Endodermal cell (in vitro differentiated cells): ENCODE measurements around the gene MMP28. TPM values are rescaled to one million over a fixed set of nuclear protein-coding genes. Genes with fewer than 3 reads are reported as not detected.

Source experiments
- DNase-seq: peaks from one replicate; pipeline ENCODE4 v3.0.0-alpha.2; 2017
- H3K27ac ChIP-seq: 2 replicates; pipeline ENCODE4 v1.5.1; 2013; ENCODE audit warnings: mild to moderate bottlenecking, low read depth, low read length, moderate library complexity
- H3K27me3 ChIP-seq: 2 replicates; pipeline ENCODE4 v1.6.1; 2013; ENCODE audit warnings: mild to moderate bottlenecking, low read length, moderate library complexity; ENCODE audit not compliant: insufficient read depth, control insufficient read depth, poor library complexity, severe bottlenecking
- H3K36me3 ChIP-seq: 2 replicates; pipeline ENCODE4 v1.7.0; 2013; ENCODE audit warnings: mild to moderate bottlenecking, low read length, moderate library complexity; ENCODE audit not compliant: control insufficient read depth, insufficient read depth
- H3K4me1 ChIP-seq: one replicate; pipeline ENCODE4 v1.7.0; 2013; ENCODE audit warnings: low read length; ENCODE audit not compliant: control insufficient read depth, insufficient read depth
- H3K4me3 ChIP-seq: 2 replicates; pipeline ENCODE4 v1.5.1; 2013; ENCODE audit warnings: mild to moderate bottlenecking, low read length, moderate library complexity
- H3K9ac ChIP-seq: 2 replicates; pipeline ENCODE4 v1.6.1; 2013; ENCODE audit warnings: mild to moderate bottlenecking, low read length, moderate library complexity; ENCODE audit not compliant: poor library complexity, severe bottlenecking; ENCODE audit errors: extremely low read depth
- H3K9me3 ChIP-seq: 2 replicates; pipeline ENCODE4 v1.6.1; 2013; ENCODE audit warnings: mild to moderate bottlenecking, low read length, moderate library complexity; ENCODE audit not compliant: control insufficient read depth
- H3K27ac Mint-ChIP-seq: 2 replicates; pipeline ENCODE4 v1.8.0; 2020; ENCODE audit warnings: mixed read lengths
- H3K27me3 Mint-ChIP-seq: 2 replicates; pipeline ENCODE4 v1.8.0; 2021; ENCODE audit warnings: mild to moderate bottlenecking, mixed read lengths; ENCODE audit not compliant: insufficient read depth
- H3K36me3 Mint-ChIP-seq: 2 replicates; pipeline ENCODE4 v1.8.0; 2020; ENCODE audit warnings: low read depth, mixed read lengths
- H3K4me1 Mint-ChIP-seq: 2 replicates; pipeline ENCODE4 v1.8.0; 2020; ENCODE audit warnings: mixed read lengths
- H3K4me3 Mint-ChIP-seq: 2 replicates; pipeline ENCODE4 v1.8.0; 2020; ENCODE audit warnings: mild to moderate bottlenecking, moderate library complexity, mixed read lengths
- H3K9me3 Mint-ChIP-seq: 2 replicates; pipeline ENCODE4 v1.8.0; 2020; ENCODE audit warnings: mild to moderate bottlenecking, mixed read lengths
- CTCF ChIP-seq: fragments of 200-600 bp; sonication (generic); conservative IDR thresholded peaks from 2 replicates; pipeline ENCODE4 v1.5.0; 2021; ENCODE audit warnings: antibody characterized with exemption, mild to moderate bottlenecking
- WGBS, 2 experiments: methylation state at CpG; one replicate each; pipeline versions ENCODE4 v1.1.5 to v1.1.7; 2013; ENCODE audit warnings: missing lambda C conversion rate in 2 of 2, mixed read lengths in 1 of 2; ENCODE audit not compliant: insufficient coverage in 1 of 2, insufficient read length in 1 of 2; 5-methylcytosine and 5-hydroxymethylcytosine counted together
- total RNA-seq, 2 donors: library from RNA; stranded (reverse); fragmentation: NEBNext Ultra II Directional in 1 of 2; extraction: Animal tissue kit (Norgen Biotek cat#: 25700) in 1 of 2; gene quantifications; 2 replicates in 1 of 2; 3 replicates in 1 of 2; pipeline ENCODE4 v1.2.1, GENCODE V29; 2021

MMP28 gene
- total RNA-seq, 2 donors from 2014 or later: not detected

DNA sequence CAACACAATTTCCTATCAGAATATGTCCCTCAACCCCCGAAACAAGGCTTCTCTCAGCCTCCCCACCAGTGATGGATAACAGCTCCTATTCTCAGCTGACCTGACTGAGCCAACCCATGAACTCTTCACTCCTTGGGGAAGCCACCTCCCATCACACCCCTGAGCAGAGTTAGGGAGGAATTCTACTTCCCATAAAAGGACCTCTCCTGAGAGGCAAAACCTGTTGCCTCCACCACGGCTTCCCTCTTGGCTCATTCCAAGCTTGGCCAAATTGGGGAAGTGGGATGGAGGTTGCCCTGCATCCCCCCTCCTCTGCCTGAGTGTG, 69.7 kb downstream of the MMP28 start:
- WGBS, 2 experiments: 83 to 85% methylated on average over 1 to 2 of the region's 2 CpGs
- H3K4me1 ChIP-seq: peaks cover 29% of the 10 kb centered on the region
- Mint-ChIP-seq H3K4me3 (no peak overlapping the region), H3K36me3 (peaks cover 32% of the 10 kb centered on the region), H3K27ac (no peak overlapping the region), H3K9me3 (no peaks in the 10 kb centered on the region), H3K4me1 (peaks cover 52% of the 10 kb centered on the region), H3K27me3 (no peaks in the 10 kb centered on the region)
- no peak overlapping the region for H3K27ac ChIP-seq
- no peak overlapping the region for H3K4me3 ChIP-seq
- H3K27me3 ChIP-seq: no peaks in the 10 kb centered on the region
- H3K9ac ChIP-seq: no peak overlapping the region
- peaks cover 58% of the 10 kb centered on the region for H3K36me3 ChIP-seq
- TF ChIP-seq CTCF: no peak
- no peaks in the 10 kb centered on the region for H3K9me3 ChIP-seq
- peak; percentile 54 for DNase-seq

GRCh38 chr17:35725058-35725457, 70.4 kb downstream of the MMP28 start:
- Mint-ChIP-seq H3K4me3 (no peak overlapping the region), H3K27ac (no peak overlapping the region), H3K36me3 (peaks cover 36% of the 10 kb centered on the region), H3K27me3 (no peaks in the 10 kb centered on the region), H3K9me3 (no peaks in the 10 kb centered on the region), H3K4me1 (peaks cover 47% of the 10 kb centered on the region)
- no peak for DNase-seq
- H3K27ac ChIP-seq: no peak overlapping the region
- no peaks in the 10 kb centered on the region for H3K27me3 ChIP-seq
- H3K9ac ChIP-seq: no peak overlapping the region
- no peak for TF ChIP-seq CTCF
- H3K4me3 ChIP-seq: no peak overlapping the region
- no peaks in the 10 kb centered on the region for H3K9me3 ChIP-seq
- 93% methylated on average over 1 to 4 of the region's 4 CpGs for WGBS, 2 experiments
- peaks cover 60% of the 10 kb centered on the region for H3K36me3 ChIP-seq
- peaks cover 25% of the 10 kb centered on the region for H3K4me1 ChIP-seq

- H3K27me3 ChIP-seq: no peaks in the 10 kb centered on the region
- Mint-ChIP-seq H3K27ac (no peak overlapping the region), H3K9me3 (no peaks in the 10 kb centered on the region)
These were observed 71.7 kb downstream of the MMP28 start for GRCh38 chr17:35723735-35724134.

More at GRCh38 chr17:35723735-35724134, 71.7 kb downstream of the MMP28 start:
- Mint-ChIP-seq H3K4me1 (peaks cover 34% of the 10 kb centered on the region), H3K27me3 (no peaks in the 10 kb centered on the region), H3K36me3 (peaks cover 44% of the 10 kb centered on the region), H3K4me3 (no peak overlapping the region)
- Histone ChIP-seq H3K4me1 (peaks cover 16% of the 10 kb centered on the region), H3K9ac (no peak overlapping the region), H3K9me3 (no peaks in the 10 kb centered on the region), H3K27ac (no peak overlapping the region), H3K4me3 (no peak overlapping the region), H3K36me3 (peaks cover 67% of the 10 kb centered on the region)
- TF ChIP-seq CTCF: no peak
- DNase-seq: no peak
- WGBS, 2 experiments: 96 to 98% methylated on average over 2 of the region's 2 CpGs
